Esophagus muscularis mucosa (tissue), 4 donors: Measurements from ENCODE around the gene TRPM8.

ENCODE experiments used
- CTCF ChIP-seq, 3 experiments: fragments of 200-600 bp in 2 of 3; fragments of 450-650 bp in 1 of 3; sonication (generic) in 2 of 3; IDR thresholded peaks; one replicate each; pipeline ENCODE4 v1.5.1; 2017 to 2019; ENCODE audit warnings: antibody characterized with exemption in 3 of 3, mild to moderate bottlenecking in 2 of 3, moderate library complexity in 1 of 3
- EP300 ChIP-seq: sonication (generic); formaldehyde crosslinking; IDR thresholded peaks from one replicate; pipeline ENCODE4 v1.6.1; 2017; ENCODE audit warnings: antibody characterized with exemption
- POLR2A ChIP-seq: fragments of 450-650 bp; IDR thresholded peaks from one replicate; pipeline ENCODE4 v1.6.1; 2017; ENCODE audit warnings: antibody characterized with exemption, moderate library complexity, mild to moderate bottlenecking, low read depth
- POLR2AphosphoS5 ChIP-seq, 2 donors: sonication (generic); formaldehyde crosslinking; IDR thresholded peaks; one replicate each; pipeline ENCODE4 v1.6.1; 2017; ENCODE audit warnings: antibody characterized with exemption in 2 of 2

DNA sequence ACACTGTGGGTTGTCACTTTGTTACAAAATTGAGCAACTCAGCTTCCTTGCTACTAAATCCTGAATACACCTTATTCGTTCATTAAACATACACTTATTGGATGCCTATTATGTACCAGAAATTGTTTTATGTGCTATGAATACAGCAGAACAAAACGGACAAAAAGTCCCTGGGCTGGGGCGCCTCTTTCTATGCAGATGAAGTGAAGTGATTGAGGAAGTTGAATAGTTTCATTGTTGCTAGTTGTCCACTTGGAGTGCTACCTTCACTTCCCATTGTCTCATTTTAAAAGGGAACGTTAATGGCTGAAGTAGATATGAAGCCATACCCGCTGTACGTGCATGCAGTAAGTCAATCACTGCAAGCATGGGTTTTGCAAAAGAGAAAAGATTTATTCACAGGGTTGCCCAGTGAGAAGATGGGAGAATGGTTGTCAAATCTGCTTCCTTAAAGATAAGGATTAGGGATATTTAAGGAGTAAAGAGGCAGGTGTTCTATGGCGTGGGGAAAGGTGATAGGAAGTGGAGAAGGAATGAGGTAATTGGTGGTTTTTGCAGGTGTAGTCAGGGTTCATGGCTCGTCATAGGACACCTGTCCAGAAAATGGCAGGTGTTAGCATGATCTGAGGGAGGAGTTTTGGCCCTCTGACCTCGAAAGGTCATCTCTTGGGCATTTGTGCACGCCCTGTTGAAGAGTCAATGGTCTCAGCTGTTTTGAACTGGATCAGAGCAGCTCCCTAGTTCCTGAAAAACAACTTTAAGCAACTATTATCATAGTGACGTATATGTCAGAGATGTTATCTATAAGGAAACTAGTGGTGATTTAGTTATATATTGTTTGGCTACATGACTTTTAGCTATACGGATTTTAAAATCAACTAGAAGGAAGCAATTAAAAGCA lies 23.5 kb downstream of the TRPM8 start:
- no peak for TF ChIP-seq CTCF (IDR thresholded peaks at IDR 0.05)
- no peak for TF ChIP-seq POLR2AphosphoS5 (IDR thresholded peaks at IDR 0.05)
- no peak for TF ChIP-seq POLR2A
- TF ChIP-seq EP300 = no peak
